GM12865 (cell line): Measurements from ENCODE around the gene CFD.
"Not testable (repeated sequence)": the region's sequence is repeated elsewhere in the genome, so short reads cannot be mapped to it uniquely, and the experiment has no call there.

ENCODE experiments used
- DNase-seq: peaks from one replicate; pipeline ENCODE4 v3.0.0; 2010; ENCODE audit warnings: low read depth
- H3K4me3 ChIP-seq: 2 replicates; pipeline ENCODE4 v1.5.1; 2011; ENCODE audit warnings: mild to moderate bottlenecking, low read depth, low read length, control low read depth
- CTCF ChIP-seq: IDR thresholded peaks from 2 replicates; pipeline ENCODE4 v1.5.1; 2011; ENCODE audit warnings: low read length, control low read depth, low read depth, inconsistent platforms; ENCODE audit not compliant: insufficient read depth; ENCODE audit errors: missing control alignments

The CFD gene

GRCh38 chr19:876089-876488 is 16.6 kb downstream of the CFD start:
- H3K4me3 ChIP-seq, result no peak overlapping the region
- no peak for TF ChIP-seq CTCF
- DNase-seq, result no peak

- no peak for TF ChIP-seq CTCF
- no peak for DNase-seq
- no peak overlapping the region for H3K4me3 ChIP-seq
Measured at GRCh38 chr19:876780-877314, 17.4 kb downstream of the CFD start.

GRCh38 chr19:877992-878660 is 18.7 kb downstream of the CFD start:
- not testable (repeated sequence) for DNase-seq

GRCh38 chr19:878751-879561 is 19.5 kb downstream of the CFD start:
- H3K4me3 ChIP-seq, DNase-seq: not testable (repeated sequence)

More at GRCh38 chr19:877992-878660, 18.7 kb downstream of the CFD start:
- not testable (repeated sequence) for H3K4me3 ChIP-seq

GRCh38 chr19:879711-880438 is 20.4 kb downstream of the CFD start:
- DNase-seq, result no peak
- no peak for TF ChIP-seq CTCF

GRCh38 chr19:881385-882071 is 22.1 kb downstream of the CFD start:
- TF ChIP-seq CTCF, result no peak
- H3K4me3 ChIP-seq, result no peak overlapping the region
- DNase-seq, result no peak

More at GRCh38 chr19:879711-880438, 20.4 kb downstream of the CFD start:
- no peak overlapping the region for H3K4me3 ChIP-seq

- TF ChIP-seq CTCF, result no peak
- H3K4me3 ChIP-seq, result no peak overlapping the region
- DNase-seq, result no peak
Measured at GRCh38 chr19:882871-883497, 23.5 kb downstream of the CFD start.
